Choroid plexus epithelial cell (primary cell): ENCODE data around the gene TM9SF2.
A peak's percentile ranks its signal among the peaks of the same experiment; 100 is the strongest.
"Not testable (repeated sequence)": the region's sequence is repeated elsewhere in the genome, so short reads cannot be mapped to it uniquely, and the experiment has no call there.

Source experiments
- DNase-seq: peaks from one replicate; pipeline ENCODE4 v3.0.0-alpha.2; 2010; ENCODE audit warnings: low read depth
- H3K4me3 ChIP-seq: 2 replicates; pipeline ENCODE4 v1.5.1; 2011; ENCODE audit warnings: low read depth, mild to moderate bottlenecking, control low read depth, low read length, moderate library complexity
- CTCF ChIP-seq: conservative IDR thresholded peaks from 2 replicates; pipeline ENCODE4 v1.5.1; 2011; ENCODE audit warnings: low read depth, mild to moderate bottlenecking, control low read depth, inconsistent platforms, low read length, moderate library complexity

The TM9SF2 gene

GRCh38 chr13:99564386-99564785 is 63.1 kb downstream of the TM9SF2 start:
- no peak for DNase-seq
- no peak overlapping the region for H3K4me3 ChIP-seq
- TF ChIP-seq CTCF, result no peak

GRCh38 chr13:99565478-99566124 is 64.3 kb downstream of the TM9SF2 start:
- no peak for TF ChIP-seq CTCF
- H3K4me3 ChIP-seq, result no peak overlapping the region
- peak; percentile 43 for DNase-seq

DNA sequence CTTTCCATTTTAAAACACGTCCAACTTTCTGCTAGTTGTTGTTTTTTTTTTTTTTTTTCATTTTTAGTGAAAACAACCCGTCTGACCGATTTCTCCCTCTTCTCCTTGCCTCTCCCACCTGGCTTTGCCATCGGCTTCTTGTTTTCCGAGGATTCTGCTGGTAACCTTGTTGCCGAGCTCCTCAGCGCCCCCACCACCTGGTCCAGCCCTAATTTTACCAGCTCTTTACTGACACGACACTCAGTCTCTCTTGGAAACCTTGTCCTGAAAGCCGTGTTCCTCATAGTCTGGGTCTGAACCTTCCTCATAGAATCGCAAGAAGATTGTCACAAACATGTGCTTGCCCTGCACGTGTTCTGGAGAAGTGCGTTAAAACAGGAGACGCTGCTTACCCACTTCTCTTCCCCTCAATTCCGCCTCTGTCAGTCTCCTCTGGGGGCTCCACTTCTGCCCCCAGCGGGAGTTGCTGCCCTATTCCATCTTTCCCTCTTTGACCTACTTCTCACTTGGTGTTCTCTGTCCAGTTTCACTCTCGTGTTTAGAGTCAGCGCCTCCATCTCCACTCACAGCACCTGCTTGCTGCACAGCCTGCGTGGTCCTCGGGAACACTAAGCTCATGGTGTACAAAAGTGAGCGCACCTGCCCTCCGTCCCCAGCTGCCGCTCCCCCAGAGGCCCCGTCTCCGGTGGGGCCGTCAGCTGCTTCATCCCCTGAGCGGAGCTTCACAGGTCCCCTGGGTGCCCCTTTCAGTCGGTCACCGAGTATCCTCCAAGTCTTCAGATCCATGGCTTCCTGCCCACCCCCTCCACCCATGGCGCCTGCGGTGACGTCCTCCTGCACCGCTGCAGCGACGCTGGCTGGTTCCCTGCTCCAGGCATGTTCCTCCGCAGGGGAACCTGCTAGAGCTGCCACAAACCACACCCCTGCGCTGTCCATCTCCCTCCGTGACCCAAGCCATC is 65.1 kb downstream of the TM9SF2 start:
- no peak overlapping the region for H3K4me3 ChIP-seq
- no peak for DNase-seq

GRCh38 chr13:99568901-99569300 is 67.6 kb downstream of the TM9SF2 start:
- H3K4me3 ChIP-seq, DNase-seq: not testable (repeated sequence)

More for the DNA sequence above, 65.1 kb downstream of the TM9SF2 start:
- TF ChIP-seq CTCF, result no peak

GRCh38 chr13:99572131-99572530 is 70.9 kb downstream of the TM9SF2 start:
- no peak for DNase-seq
- no peak for TF ChIP-seq CTCF
- H3K4me3 ChIP-seq, result no peak overlapping the region

DNA sequence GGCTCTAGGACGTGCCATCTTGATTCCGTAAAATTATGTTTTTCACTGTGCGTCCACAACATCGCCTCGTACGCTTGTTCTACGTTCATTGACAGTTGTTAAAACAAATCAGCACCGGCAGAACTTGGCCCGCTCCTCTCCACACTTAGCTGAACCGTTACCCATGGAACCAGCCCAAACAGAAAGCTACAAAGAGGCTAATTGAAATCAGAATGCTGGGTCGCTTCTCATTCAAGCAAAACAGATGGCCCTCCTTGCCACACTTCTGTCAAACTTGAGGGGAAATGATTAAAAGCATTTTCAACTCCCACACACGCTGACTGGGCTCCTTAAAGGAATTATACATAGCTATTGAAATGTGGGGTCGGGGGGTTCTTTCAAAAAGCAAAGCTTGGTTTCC is 71.6 kb downstream of the TM9SF2 start:
- H3K4me3 ChIP-seq, result no peak overlapping the region
- no peak for DNase-seq
- no peak for TF ChIP-seq CTCF

GRCh38 chr13:99575376-99576120 is 74.3 kb downstream of the TM9SF2 start:
- no peak overlapping the region for H3K4me3 ChIP-seq
- TF ChIP-seq CTCF, result no peak
- DNase-seq, result no peak
